ENCODE measurements around the gene SORCS1.

Gene SORCS1

DNA sequence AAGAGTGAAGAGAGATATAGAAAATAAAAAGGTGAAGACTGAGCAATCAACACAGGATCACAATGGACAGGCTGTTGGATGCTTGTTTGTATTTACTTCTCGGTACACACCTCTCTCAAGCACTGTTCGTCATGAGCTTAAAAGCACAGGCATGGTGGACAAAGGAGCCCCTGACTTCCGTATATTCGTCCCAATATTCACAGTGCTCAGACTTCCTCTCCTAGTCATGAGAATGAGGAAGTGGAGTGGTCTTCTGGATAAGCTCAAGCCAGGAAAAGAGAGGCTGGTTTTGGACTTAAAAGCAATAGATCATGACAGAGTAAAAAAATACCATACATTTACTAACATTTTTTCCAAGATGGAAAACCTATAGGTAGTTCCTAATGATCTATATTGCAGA, 172.5 kb downstream of the SORCS1 start:
- peak; percentile 78 for DNase-seq (ENCODE audit: low spot score)

DNA sequence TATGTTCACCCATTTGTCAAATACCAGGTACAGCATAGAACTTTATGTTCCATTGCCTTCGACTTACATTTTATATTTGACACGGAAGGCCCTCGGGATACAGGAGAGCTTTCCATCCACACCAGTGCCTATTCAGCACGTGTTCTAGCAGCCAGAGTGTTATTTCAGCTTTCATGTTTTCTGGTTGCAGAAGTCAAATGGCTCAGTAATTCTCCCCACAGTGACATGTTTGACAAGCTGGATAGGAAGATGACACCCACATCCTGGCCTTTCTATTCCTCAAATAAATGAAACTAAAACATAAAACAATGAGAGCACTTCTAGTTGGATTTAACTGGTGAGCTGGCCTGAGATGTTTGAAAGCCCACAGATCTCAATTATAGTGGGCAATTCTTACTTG, 173.4 kb downstream of the SORCS1 start:
- DNase-seq (ENCODE audit: low spot score), result no peak

- no peak for DNase-seq (ENCODE audit: low spot score)
Measured at GRCh38 chr10:106987362-106987761, 177.1 kb downstream of the SORCS1 start.

DNA sequence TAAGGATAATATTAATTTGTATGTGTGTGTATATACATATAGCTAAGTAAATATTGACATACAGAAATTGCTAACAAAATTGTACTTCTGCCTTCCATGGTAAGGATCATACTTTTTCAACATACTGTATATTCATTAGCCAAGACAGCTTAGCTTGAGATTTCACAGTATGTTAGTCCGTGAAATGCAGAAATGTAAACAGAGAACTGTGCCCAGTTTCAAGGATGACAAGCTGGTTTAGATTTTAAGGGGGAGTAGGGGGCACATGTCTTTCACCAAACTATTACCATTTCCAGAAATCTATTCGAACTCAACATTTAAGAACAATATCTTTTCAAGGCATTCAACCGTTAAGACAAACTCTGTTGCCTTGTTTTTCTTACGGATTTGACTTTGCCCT, 182.2 kb downstream of the SORCS1 start:
- no peak for DNase-seq (ENCODE audit: low spot score)

GRCh38 chr10:106981452-106982075, 182.9 kb downstream of the SORCS1 start:
- DNase-seq (ENCODE audit: low spot score), result no peak

GRCh38 chr10:106980495-106981451, 183.7 kb downstream of the SORCS1 start:
- DNase-seq (ENCODE audit: low spot score), result no peak

GRCh38 chr10:106978756-106979155, 185.8 kb downstream of the SORCS1 start:
- DNase-seq (ENCODE audit: low spot score), result no peak

DNA sequence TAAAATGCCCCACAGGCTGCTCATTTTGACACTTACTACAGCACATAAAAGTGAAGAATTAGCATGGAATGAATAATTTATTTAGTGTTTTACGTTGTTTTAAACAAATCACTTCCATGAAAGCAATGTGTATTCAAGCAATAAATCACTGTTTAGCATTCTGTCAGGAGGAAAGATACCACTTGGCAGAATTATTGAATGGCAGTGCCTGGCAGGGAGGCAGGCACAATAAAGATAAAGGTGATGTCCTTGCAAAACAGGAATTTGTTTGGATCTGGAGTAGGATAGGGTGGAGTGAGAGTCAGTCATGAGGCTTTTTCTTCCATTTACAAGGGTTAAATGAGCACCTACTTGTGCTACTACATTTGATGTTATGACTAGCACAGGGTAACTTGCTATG, 190.8 kb downstream of the SORCS1 start:
- DNase-seq (ENCODE audit: low spot score), result no peak

DNA sequence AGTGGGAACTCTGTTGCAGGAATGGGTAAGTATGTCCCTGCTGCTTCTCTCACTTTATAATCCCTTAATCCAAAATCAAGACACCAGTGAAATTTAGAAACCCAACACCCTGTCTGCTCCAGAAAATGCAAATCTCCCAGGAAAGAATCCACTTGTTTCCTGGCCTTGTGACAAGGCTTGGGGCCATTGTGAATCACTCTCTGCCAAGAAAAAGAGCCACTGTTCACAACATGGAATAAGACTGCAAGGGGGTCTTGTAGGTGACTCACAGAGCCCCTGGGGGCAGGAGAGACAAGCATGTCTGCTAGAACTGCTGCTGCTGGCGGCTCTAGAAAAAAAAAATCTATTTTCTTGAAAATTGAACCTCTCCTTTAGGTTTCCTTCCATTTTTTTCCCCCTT, 191.2 kb downstream of the SORCS1 start:
- DNase-seq (ENCODE audit: low spot score), result no peak

DNA sequence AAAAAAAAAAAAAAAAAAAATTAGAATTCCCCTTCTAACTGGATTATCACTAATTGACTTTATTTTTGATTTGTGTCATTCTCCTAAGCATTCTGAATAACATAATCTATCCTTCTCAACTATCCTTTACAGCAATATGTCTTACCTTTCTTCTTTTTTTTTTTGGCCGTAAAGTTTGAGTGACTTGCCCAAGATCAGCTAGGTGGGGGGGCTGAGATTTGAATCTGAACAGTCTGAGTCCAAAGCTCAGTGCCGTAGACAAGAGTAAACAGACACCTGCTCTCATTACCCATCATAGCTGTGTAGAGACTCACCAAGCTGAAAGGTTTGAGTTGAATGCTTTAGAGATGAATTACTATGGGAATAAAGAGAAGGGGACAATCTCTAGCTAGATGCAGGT, 192.1 kb downstream of the SORCS1 start:
- DNase-seq (ENCODE audit: low spot score), result no peak

DNA sequence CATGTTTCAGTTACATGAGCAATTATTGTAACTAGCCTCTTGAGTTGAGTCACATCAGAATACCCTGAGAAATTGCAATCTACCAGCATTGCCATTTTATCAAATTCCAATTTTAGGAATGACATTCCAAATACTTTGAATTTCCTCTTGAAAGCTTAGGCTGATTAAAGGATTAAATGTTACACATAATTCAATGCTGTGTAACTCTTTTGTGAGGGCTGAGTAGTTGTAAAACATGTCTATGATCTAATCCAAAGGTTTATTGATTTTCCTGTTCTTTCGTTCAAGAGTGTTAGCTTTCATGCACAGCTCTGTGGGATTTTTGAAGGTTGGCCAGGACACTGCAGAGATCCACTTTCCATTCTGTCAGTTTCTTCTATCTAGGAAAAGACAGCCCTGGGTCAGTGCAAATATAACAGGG, 193.1 kb downstream of the SORCS1 start:
- DNase-seq (ENCODE audit: low spot score), result no peak

- no peak for DNase-seq (ENCODE audit: low spot score)
Measured at GRCh38 chr10:106967452-106967851, 197.1 kb downstream of the SORCS1 start.

DNA sequence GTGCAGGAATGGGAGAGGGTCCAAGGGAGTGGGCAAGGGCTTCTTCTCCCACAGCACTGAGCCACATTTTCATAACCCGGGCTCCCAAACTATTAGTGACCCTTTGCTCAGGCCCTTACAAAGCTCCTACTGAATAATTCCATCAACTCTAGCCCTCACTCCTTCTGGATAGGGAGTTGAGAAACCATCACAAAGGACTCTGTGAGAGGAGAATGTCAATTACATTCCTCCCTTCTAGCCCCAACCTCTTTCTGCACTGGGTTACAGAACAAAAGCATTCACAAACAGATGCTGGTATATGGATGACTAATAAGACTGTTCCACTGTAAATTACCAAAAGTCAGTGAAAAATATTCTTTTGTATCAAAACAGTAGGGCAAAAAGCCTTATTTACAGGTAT, 203.7 kb downstream of the SORCS1 start:
- no peak for DNase-seq (ENCODE audit: low spot score)

GRCh38 chr10:106959521-106959920, 205.0 kb downstream of the SORCS1 start:
- no peak for DNase-seq (ENCODE audit: low spot score)

DNA sequence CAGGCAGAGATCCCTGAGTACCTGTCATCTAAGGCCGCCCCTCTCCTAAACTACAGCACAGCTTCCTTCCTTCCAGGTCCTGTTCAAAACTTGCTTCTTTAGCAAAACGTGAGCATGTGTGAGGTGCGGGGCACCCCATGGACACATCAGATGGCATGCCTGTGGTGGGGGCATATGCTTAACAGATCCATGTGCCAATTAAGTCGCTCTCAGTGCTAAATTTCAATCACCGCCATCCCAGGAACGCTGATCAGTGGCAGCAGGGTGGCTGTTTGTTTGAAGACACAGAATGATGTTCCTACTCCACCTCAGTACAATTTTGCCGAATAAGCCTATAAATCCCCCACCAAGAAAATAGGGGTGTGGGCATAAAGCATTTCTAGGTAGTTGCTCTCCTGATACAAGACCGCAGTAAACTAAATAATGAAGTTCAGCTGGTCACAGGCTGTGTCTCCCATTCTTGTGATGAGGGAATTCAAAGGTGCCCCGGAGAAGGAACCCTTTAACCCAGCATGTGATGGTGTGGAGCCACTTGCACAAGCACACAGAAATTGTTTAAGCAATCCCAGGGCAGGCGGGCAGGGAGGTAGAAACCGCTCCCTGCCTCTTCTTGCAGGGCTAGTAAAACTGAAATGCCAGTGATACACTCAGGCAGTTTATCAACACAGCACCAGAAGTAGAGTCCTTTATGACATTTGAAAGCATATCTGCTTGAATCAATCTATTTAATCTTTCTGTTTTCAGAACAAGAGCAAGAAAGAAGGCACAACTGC, 205.7 kb downstream of the SORCS1 start:
- no peak for DNase-seq (ENCODE audit: low spot score)

GRCh38 chr10:106957823-106958588, 206.5 kb downstream of the SORCS1 start:
- peak; percentile 55 for DNase-seq (ENCODE audit: low spot score)

- DNase-seq (ENCODE audit: low spot score), result no peak
Measured at GRCh38 chr10:106956216-106956915, 208.1 kb downstream of the SORCS1 start.

- DNase-seq (ENCODE audit: low spot score), result no peak
Measured at GRCh38 chr10:106955133-106955532, 209.4 kb downstream of the SORCS1 start.

GRCh38 chr10:106952033-106952432, 212.5 kb downstream of the SORCS1 start:
- no peak for DNase-seq (ENCODE audit: low spot score)

DNA sequence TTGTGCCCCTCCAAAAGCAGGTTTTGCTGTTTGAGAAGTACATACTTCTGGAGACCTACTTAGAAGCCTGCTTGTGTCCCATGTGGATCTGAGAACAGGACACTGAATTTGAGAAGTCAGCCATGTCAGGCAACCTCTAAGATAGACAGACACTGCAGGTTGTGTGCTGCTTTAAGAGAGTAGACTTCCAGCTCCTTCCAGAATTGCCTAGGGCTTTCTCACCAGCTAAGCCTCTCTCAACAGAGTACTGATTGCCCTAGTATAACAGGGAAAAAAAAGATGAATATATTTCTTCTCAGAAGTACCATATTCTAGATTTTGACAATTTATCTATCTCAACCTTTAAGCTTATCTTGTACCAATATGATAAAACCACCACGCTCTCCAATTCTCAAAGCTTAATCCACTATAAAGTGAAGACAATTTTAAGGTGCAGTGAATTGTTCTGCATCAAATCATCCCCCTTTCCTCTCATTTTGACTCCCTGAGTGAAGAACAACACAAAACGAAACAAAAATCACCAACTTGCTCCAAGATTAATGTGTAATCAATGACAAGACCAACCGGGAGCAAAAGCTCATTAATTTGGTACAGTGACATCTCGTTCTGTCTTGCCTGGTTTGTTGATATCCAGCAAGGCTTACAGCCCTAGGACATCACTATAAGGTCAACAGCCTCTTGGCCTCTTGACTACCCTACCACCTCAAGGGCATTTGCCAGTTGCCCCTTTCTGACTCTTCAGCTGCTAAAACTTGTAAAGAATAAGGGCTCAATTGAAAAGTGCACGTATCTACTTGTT, 214.6 kb downstream of the SORCS1 start:
- DNase-seq (ENCODE audit: low spot score), result no peak

Measured in pons (tissue), 1 donor.